GM12878 (cell line): Measurements from ENCODE around the gene PAX2. TPM values are rescaled to one million over a fixed set of nuclear protein-coding genes. Genes with fewer than 3 reads are reported as not detected.

Experiments
- ATAC-seq: fragments of 200-7000 bp; cut with Tn5 transposase; 3 replicates; pipeline ENCODE4 v1.9.1; 2020; ENCODE audit warnings: mild to moderate bottlenecking, moderate library complexity
- BruUV-seq: library from RNA; stranded (reverse); fragments of 400-500 nt; replicated peaks from 2 replicates; lab custom pipeline; 2021; lab: Mats Ljungman, UMichigan
- CTCF ChIA-PET: fragments of 300-600 bp; sonication (Branson Sonifier 250); formaldehyde crosslinking; extraction: SDS; loops from one replicate; lab custom pipeline; 2021; ENCODE audit warnings: inconsistent platforms; lab: Yijun Ruan, JAX
- POLR2A ChIA-PET: fragments of 350-600 bp; formaldehyde crosslinking; extraction: SDS; loops from one replicate; lab custom pipeline; 2021; ENCODE audit warnings: inconsistent platforms; lab: Charles Lee
- RAD21 ChIA-PET: fragments of 300-600 bp; sonication (Branson Sonifier 250); formaldehyde crosslinking; loops from one replicate; lab custom pipeline; 2023; ENCODE audit warnings: antibody characterized with exemption; ENCODE audit not compliant: unreplicated experiment; lab: Charles Lee
- SMC1A ChIA-PET: fragments of 300-600 bp; sonication (Branson Sonifier 250); formaldehyde crosslinking; loops from one replicate; lab custom pipeline; 2023; ENCODE audit not compliant: unreplicated experiment, uncharacterized antibody; lab: Charles Lee
- DNase-seq: peaks from one replicate; pipeline ENCODE4 v3.0.0-alpha.2; 2011; ENCODE audit warnings: low read depth, low spot score
- FAIRE-seq: peaks from 3 replicates; lab custom pipeline; 2011; peaks lifted over from hg19 to GRCh38; lab: Jason Lieb, UNC
- H2AFZ ChIP-seq: 2 replicates; pipeline ENCODE4 v1.6.0; 2011; ENCODE audit warnings: low read depth, low read length, control low read depth; ENCODE audit not compliant: control insufficient read depth
- H3K27ac ChIP-seq: 2 replicates; pipeline ENCODE4 v1.5.1; 2011; ENCODE audit warnings: control low read depth; ENCODE audit not compliant: control insufficient read depth, insufficient read depth
- H3K27me3 ChIP-seq, 2 experiments: replicated peaks in 1 of 2; 2 replicates each; pipeline versions ENCODE4 v1.6.0 to v1.6.1; 2011; ENCODE audit warnings: low read length in 1 of 2; ENCODE audit not compliant: control insufficient read depth in 2 of 2, insufficient read depth in 2 of 2
- H3K36me3 ChIP-seq, 2 experiments: 2 replicates each; pipeline ENCODE4 v1.5.1; 2011; ENCODE audit warnings: low read length in 1 of 2; ENCODE audit not compliant: control insufficient read depth in 2 of 2, insufficient read depth in 2 of 2
- H3K4me1 ChIP-seq: 2 replicates; pipeline ENCODE4 v1.6.1; 2011; ENCODE audit warnings: mild to moderate bottlenecking, low read length, moderate library complexity, mixed read lengths; ENCODE audit not compliant: control insufficient read depth, insufficient read depth
- H3K4me2 ChIP-seq: 2 replicates; pipeline ENCODE4 v1.6.0; 2011; ENCODE audit warnings: control low read depth; ENCODE audit not compliant: control insufficient read depth, insufficient read depth
- H3K4me3 ChIP-seq: fragments of 200-600 bp; sonication (generic); 2 replicates; pipeline ENCODE4 v1.5.1; 2016
- H3K79me2 ChIP-seq: 2 replicates; pipeline ENCODE4 v1.6.0; 2011; ENCODE audit warnings: low read length; ENCODE audit not compliant: control insufficient read depth, insufficient read depth
- H3K9ac ChIP-seq: 2 replicates; pipeline ENCODE4 v1.8.0; 2011; ENCODE audit warnings: low read length, control low read depth, mixed read lengths; ENCODE audit not compliant: control insufficient read depth, insufficient read depth
- H3K9me3 ChIP-seq: replicated peaks from 3 replicates; pipeline ENCODE4 v1.5.1; 2011; ENCODE audit warnings: mild to moderate bottlenecking, low read length; ENCODE audit not compliant: control insufficient read depth, insufficient read depth
- H4K20me1 ChIP-seq: 2 replicates; pipeline ENCODE4 v1.6.0; 2011; ENCODE audit not compliant: control insufficient read depth, insufficient read depth
- ASH2L ChIP-seq: fragments of 300-600, 200-600 bp; sonication (generic); IDR thresholded peaks from 2 replicates; pipeline ENCODE4 v1.6.1; 2017; ENCODE audit warnings: low read depth, mild to moderate bottlenecking, borderline replicate concordance
- ATF2 ChIP-seq: IDR thresholded peaks from 2 replicates; pipeline ENCODE4 v1.6.1; 2012; ENCODE audit warnings: low read length, inconsistent platforms
- BCL11A ChIP-seq: IDR thresholded peaks from 2 replicates; pipeline ENCODE4 v1.6.1; 2011; ENCODE audit warnings: low read depth, low read length
- CBX5 ChIP-seq: sonication (generic); IDR thresholded peaks from 2 replicates; pipeline ENCODE4 v1.6.1; 2016; ENCODE audit warnings: low read depth, moderate library complexity, mild to moderate bottlenecking, inconsistent platforms
- CEBPZ ChIP-seq: fragments of 150-350 bp; IDR thresholded peaks from 2 replicates; pipeline ENCODE4 v1.6.1; 2016; ENCODE audit warnings: low read depth, low read length
- CHD4 ChIP-seq: fragments of 200-600 bp; sonication (generic); IDR thresholded peaks from 2 replicates; pipeline ENCODE4 v1.6.1; 2016; ENCODE audit warnings: mild to moderate bottlenecking
- EED ChIP-seq: sonication (generic); IDR thresholded peaks from 2 replicates; pipeline ENCODE4 v1.6.1; 2016; ENCODE audit warnings: antibody characterized with exemption, low read depth
- HDGF ChIP-seq: fragments of 450-650 bp; IDR thresholded peaks from 2 replicates; pipeline ENCODE4 v1.6.1; 2016; ENCODE audit warnings: antibody characterized with exemption
- IKZF1 ChIP-seq: fragments of 450-650 bp; conservative IDR thresholded peaks from 2 replicates; pipeline ENCODE4 v1.6.1; 2017; ENCODE audit warnings: antibody characterized with exemption, mild to moderate bottlenecking
- RAD51 ChIP-seq: fragments of 450-650 bp; IDR thresholded peaks from 2 replicates; pipeline ENCODE4 v1.6.1; 2016; ENCODE audit warnings: moderate library complexity, mild to moderate bottlenecking, inconsistent platforms
- RFX5 ChIP-seq: IDR thresholded peaks from 2 replicates; pipeline ENCODE4 v1.6.1; 2011; ENCODE audit warnings: low read depth, low read length, improper control_type of control experiment
- SPI1 ChIP-seq: IDR thresholded peaks from 2 replicates; pipeline ENCODE4 v1.6.1; 2011; ENCODE audit warnings: low read depth, mild to moderate bottlenecking, low read length, moderate library complexity, borderline replicate concordance; ENCODE audit not compliant: insufficient read depth
- TAF1 ChIP-seq: IDR thresholded peaks from 2 replicates; pipeline ENCODE4 v1.6.1; 2011; ENCODE audit warnings: mild to moderate bottlenecking, low read depth, low read length, borderline replicate concordance
- WRNIP1 ChIP-seq: IDR thresholded peaks from 2 replicates; pipeline ENCODE4 v1.6.1; 2011; ENCODE audit warnings: low read depth, low read length, improper control_type of control experiment, borderline replicate concordance
- ZZZ3 ChIP-seq: IDR thresholded peaks from 2 replicates; pipeline ENCODE4 v1.6.1; 2011; ENCODE audit warnings: low read depth; ENCODE audit not compliant: control insufficient read depth, insufficient read length
- WGBS: methylation state at CpG from one replicate; pipeline ENCODE4 v1.1.6; 2016; ENCODE audit warnings: low lambda C conversion rate; ENCODE audit not compliant: insufficient replicate concordance, insufficient coverage; ENCODE audit errors: missing lambda C conversion rate; 5-methylcytosine and 5-hydroxymethylcytosine counted together
- in situ Hi-C: fragments of 300-500 bp; cut with MboI; formaldehyde crosslinking; loops from 9 replicates; pipeline ENCODE4 v1.14.3; 2018; ENCODE audit warnings: mixed read lengths
- intact Hi-C: fragments of 100-400 bp; cut with micrococcal nuclease; formaldehyde crosslinking; loops from one replicate; pipeline ENCODE4 v1.14.2; 2022; ENCODE audit not compliant: unreplicated experiment
- polyA plus RNA-seq, 11 experiments: library from polyadenylated mRNA; depleted of rRNA in 4 of 11; unstranded in 6 of 11; stranded (reverse) in 5 of 11; fragments of >200 nt; fragmentation: Nextera tagmentation in 4 of 11; fragmentation: Illumina TruSeq in 1 of 11; extraction: Ambion mirVana in 4 of 11; extraction: Trizol in 1 of 11; gene quantifications; 1 replicate in 1 of 11; 2 replicates in 10 of 11; pipeline versions ENCODE4 v1.2.1 to v1.2.3, GENCODE V29; 2011 to 2016; ENCODE audit warnings: inconsistent platforms in 2 of 11, missing spikeins in 2 of 11, low read depth in 1 of 11
- total RNA-seq, 4 experiments: library from RNA; depleted of rRNA in 3 of 4; stranded (reverse); fragments of >200 nt in 3 of 4; fragmentation: Illumina TruSeq in 1 of 4; extraction: Trizol in 1 of 4; gene quantifications; 2 replicates each; pipeline versions ENCODE4 v1.2.1 to v1.2.3, GENCODE V29; 2013 to 2021

PAX2 gene
- total and polyA plus RNA-seq, 10 of the 15 experiments (the other 5 are each of a cell fraction or from before 2014, with no cell fraction given), result not detected

GRCh38 chr10:100867261-100867963 lies 122.0 kb downstream of the PAX2 start:
- FAIRE-seq (no peak), DNase-seq (no peak)
- SMC1A ChIA-PET, result interaction anchor here (1.1 kb wide), 1 partner anchor 11 kb away, joined by 3 read pairs; no protein-coding TSS in a partner anchor
- CTCF ChIA-PET, result interaction anchor here (1.1 kb wide), 1 partner anchor 11 kb away, joined by 3 read pairs; no protein-coding TSS in a partner anchor
- BruUV-seq, result no TSS peak
- in situ Hi-C loops, result no loop called here
- Histone ChIP-seq H2AFZ (no peak overlapping the region), H4K20me1 (no peaks in the 10 kb centered on the region)
- TF ChIP-seq ATF2, result no peak
- no peak for TF ChIP-seq CEBPZ
- no peak for TF ChIP-seq ASH2L
- no peak for TF ChIP-seq BCL11A
- no peak for TF ChIP-seq TAF1
- TF ChIP-seq ZZZ3, result no peak
- no peak for TF ChIP-seq IKZF1
- TF ChIP-seq EED, result no peak
- TF ChIP-seq WRNIP1, result no peak
- no peak for TF ChIP-seq HDGF
- no peak for TF ChIP-seq SPI1
- no peak for TF ChIP-seq RAD51
- no peak for TF ChIP-seq CHD4
- TF ChIP-seq RFX5, result no peak
- TF ChIP-seq CBX5, result no peak
- TF ChIP-seq, all 136 proteins: peak for 0
- no peaks in the 10 kb centered on the region for H3K36me3 ChIP-seq
- H3K79me2 ChIP-seq, result no peaks in the 10 kb centered on the region
- no peak overlapping the region for H3K9ac ChIP-seq
- H3K4me3 ChIP-seq, result no peak overlapping the region
- WGBS, result 15% methylated on average over 8 of the region's 8 CpGs
- H3K9me3 ChIP-seq, result no peaks in the 10 kb centered on the region
- peaks cover 4 to 10% of the 10 kb centered on the region in 2 experiments; a peak in 2 of 4 replicates for H3K27me3 ChIP-seq
- H3K4me2 ChIP-seq, result no peak overlapping the region
- RAD21 ChIA-PET, result no interaction called here
- ATAC-seq, result no peak
- no peak overlapping the region for H3K27ac ChIP-seq
- POLR2A ChIA-PET, result no interaction called here
- H3K4me1 ChIP-seq, result no peaks in the 10 kb centered on the region
- intact Hi-C loops, result no loop called here
